ENCODE data around the gene PCK2.

The PCK2 gene

DNA sequence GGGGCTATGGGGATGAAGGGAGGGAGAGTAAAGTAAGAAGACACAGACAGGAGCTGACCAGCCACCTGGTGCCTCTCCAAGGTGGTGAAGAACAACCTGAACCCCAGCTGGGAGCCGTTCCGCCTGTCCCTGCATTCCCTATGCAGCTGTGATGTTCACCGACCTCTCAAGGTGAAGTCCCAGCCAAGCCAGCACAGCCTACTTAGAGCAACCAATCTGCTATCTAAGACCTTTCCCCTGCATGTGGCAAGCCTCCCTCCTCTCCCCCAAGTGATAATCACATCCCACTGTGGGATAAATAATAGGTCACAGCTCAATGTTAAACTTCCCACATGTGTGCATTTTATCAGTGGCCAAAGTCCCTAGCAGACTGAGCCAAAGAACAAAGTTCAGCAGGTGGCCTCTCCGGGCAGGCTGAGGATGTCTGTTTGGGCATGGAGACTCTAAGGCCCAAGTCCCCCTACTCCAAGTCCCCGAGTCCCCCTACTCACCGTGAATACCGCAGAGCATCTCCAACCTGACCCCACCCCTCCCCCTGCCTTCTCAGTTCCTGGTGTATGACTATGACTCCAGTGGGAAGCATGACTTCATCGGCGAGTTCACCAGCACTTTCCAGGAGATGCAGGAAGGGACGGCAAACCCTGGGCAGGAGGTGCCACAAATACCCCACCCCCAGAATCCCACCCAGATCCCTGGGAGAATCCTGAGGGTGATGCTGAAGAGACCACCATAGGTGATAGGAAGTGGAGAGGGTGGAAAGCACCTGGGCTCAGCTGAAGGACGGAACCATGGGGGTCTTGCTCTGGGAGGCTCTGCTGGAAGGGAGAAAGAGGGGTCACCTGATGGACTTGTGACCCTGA, 19.3 kb upstream of the PCK2 start:
- FAIRE-seq (no peak), DNase-seq (ENCODE audit: insufficient read length, low spot score) (no peak)

DNA sequence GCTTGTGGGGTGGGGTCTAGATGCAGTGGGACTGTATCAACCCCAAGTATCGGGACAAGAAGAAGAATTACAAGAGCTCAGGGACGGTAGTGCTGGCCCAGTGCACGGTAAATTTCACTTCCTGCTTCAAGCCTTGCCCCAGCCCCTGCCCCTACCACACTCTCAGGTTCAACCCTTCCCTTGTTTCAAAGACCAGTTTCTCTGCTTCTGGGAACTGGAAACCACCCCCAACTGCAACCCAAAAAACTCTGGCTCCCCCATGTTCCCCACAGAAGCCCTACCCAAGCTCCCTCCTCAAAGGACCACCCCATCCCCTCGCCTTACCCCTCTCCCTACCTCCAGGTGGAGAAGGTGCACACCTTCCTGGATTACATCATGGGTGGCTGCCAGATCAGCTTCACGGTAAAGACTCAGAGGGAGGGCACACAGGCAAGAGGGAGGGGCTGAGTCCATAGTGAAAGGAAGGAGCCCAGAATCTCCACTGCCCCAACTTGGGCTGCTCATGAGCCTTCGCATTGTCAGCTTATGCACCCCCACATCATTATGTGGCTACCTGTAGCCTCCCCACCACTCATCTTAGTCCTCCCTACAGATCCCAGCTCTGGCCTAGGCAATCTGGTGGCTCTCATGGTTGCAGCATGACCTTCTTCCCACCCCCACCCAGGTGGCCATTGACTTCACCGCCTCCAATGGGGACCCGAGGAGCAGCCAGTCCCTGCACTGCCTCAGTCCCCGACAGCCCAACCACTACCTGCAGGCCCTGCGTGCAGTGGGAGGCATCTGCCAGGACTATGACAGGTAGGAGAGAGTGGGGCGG, 18.4 kb upstream of the PCK2 start:
- DNase-seq (ENCODE audit: insufficient read length, low spot score) = no peak
- no peak for FAIRE-seq
- TF ChIP-seq, protein P1, sequence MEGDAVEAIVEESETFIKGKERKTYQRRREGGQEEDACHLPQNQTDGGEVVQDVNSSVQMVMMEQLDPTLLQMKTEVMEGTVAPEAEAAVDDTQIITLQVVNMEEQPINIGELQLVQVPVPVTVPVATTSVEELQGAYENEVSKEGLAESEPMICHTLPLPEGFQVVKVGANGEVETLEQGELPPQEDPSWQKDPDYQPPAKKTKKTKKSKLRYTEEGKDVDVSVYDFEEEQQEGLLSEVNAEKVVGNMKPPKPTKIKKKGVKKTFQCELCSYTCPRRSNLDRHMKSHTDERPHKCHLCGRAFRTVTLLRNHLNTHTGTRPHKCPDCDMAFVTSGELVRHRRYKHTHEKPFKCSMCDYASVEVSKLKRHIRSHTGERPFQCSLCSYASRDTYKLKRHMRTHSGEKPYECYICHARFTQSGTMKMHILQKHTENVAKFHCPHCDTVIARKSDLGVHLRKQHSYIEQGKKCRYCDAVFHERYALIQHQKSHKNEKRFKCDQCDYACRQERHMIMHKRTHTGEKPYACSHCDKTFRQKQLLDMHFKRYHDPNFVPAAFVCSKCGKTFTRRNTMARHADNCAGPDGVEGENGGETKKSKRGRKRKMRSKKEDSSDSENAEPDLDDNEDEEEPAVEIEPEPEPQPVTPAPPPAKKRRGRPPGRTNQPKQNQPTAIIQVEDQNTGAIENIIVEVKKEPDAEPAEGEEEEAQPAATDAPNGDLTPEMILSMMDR (IDR thresholded peaks at IDR 0.05; ENCODE audit: insufficient read depth, missing control alignments) = no peak

More for the DNA sequence above, 19.3 kb upstream of the PCK2 start:
- TF ChIP-seq, protein P1 (IDR thresholded peaks at IDR 0.05; ENCODE audit: insufficient read depth, missing control alignments) = no peak

DNA sequence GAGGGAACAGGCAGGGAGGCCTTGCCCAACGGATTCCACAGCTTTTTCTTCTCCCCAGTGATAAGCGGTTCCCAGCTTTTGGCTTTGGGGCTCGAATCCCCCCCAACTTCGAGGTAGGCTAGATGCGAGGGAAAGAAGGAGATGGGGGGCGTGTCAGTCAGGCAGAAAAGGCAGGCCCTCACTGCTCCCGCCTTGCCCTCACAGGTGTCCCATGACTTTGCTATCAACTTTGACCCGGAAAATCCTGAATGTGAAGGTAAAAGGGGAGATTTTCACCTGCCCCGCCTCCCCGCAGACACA, 17.9 kb upstream of the PCK2 start:
- FAIRE-seq (no peak), DNase-seq (ENCODE audit: insufficient read length, low spot score) (no peak)
- TF ChIP-seq, protein P1 (IDR thresholded peaks at IDR 0.05; ENCODE audit: insufficient read depth, missing control alignments) = no peak

DNA sequence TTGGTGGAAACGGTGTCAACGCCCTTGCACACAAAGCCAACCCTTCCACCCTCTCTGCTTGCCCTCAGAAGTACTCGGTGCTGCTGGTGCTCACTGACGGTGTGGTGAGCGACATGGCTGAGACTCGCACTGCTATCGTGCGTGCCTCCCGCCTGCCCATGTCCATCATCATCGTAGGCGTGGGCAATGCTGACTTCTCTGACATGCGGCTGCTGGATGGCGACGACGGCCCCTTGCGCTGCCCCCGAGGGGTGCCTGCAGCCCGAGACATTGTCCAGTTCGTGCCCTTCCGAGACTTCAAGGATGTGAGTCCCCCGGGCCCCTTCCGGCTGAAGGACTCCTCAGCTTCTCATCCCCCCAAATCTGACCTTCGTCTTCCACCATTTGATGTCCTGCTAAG, 17.0 kb upstream of the PCK2 start:
- TF ChIP-seq, protein P1 (IDR thresholded peaks at IDR 0.05; ENCODE audit: insufficient read depth, missing control alignments) = no peak
- DNase-seq (ENCODE audit: insufficient read length, low spot score) (no peak), FAIRE-seq (no peak)

DNA sequence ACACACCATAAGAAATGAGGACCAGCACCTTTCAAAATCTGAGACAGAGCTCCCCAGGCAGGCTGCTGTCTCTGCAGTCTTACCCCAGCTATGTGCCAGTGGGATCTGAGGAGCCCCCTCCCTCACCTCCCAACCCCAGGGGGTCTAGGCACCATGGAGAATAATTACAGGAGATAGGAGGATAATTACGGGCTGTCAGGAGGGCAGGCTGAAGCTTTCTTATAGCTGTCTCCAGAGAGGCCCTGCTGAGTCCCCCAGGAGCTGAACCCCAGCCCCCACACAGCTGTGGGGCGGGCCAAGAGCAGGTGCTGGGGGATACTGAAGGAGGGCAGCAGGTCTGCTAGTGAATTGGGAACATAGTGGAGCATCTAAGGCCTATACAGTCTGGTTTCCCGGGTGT, 16.0 kb upstream of the PCK2 start:
- TF ChIP-seq, protein P1 (IDR thresholded peaks at IDR 0.05; ENCODE audit: insufficient read depth, missing control alignments) = no peak
- FAIRE-seq (no peak), DNase-seq (ENCODE audit: insufficient read length, low spot score) (no peak)

DNA sequence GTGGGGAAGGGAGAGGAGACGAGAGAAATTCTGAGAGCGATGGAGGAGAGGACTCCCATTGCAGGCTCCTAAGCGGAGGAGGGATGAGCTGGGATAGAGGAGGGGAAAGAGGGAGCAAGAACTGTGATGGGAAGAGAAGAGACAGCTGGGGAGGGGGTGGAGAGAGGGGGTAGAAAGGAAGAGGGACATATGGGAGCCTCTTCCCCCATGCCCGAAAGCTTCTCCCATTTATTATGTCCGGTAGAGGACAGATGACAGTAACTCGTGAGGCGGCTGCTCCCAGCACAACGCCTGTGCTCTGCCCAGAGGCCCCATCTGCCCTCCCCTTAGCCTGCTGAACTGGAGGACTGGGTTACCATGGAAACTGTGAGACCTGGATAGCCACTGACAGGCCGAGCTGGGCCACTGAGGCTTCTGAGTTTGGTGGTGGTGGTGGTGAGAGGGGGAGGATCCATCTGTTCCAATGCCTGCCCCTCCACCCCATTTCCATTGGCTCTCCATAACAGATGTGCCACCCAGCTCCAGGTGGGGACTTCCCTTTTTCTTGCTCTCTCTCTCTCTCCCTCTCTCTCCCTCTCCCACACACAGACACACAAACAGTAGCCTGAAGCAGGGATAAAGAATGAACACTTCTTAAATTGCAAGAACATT, 14.5 kb upstream of the PCK2 start:
- TF ChIP-seq, protein P1 (IDR thresholded peaks at IDR 0.05; ENCODE audit: insufficient read depth, missing control alignments) = no peak
- DNase-seq (ENCODE audit: insufficient read length, low spot score) (no peak), FAIRE-seq (peak; percentile 51)
